Stimulated activated CD8-positive, alpha-beta memory T cell treated with anti-CD3 and anti-CD28 coated beads, Interleukin-12 subunit alpha, Interleukin-12 subunit beta, amount 100 ng/mL, for 4 hours (primary cell): ENCODE data around the gene LHX3.
"Not testable (repeated sequence)": the region's sequence is repeated elsewhere in the genome, so short reads cannot be mapped to it uniquely, and the experiment has no call there.

Experiments used
- DNase-seq: peaks from one replicate; pipeline ENCODE4 v3.0.0-alpha.2; 2020; ENCODE audit warnings: low read depth

LHX3 gene

DNA sequence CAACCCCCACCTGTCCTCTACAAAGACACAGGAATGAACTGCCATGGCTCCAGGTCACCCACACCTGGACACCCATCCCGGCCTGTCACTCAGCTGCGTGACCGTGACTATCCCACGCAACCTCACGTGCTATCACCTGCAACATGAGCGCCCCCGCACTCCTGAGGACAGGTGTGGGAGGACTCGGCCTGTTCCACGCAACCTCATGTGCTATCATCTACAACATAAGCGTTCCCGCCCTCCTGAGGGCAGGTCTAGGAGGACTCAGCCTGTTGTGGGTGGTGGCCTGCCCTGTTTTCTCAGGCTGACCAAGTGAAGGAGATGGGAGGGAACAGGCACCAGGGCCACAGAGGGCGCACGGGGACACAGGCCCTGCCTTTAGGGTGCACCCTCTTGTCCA is 36.6 kb upstream of the LHX3 start:
- DNase-seq: no peak

DNA sequence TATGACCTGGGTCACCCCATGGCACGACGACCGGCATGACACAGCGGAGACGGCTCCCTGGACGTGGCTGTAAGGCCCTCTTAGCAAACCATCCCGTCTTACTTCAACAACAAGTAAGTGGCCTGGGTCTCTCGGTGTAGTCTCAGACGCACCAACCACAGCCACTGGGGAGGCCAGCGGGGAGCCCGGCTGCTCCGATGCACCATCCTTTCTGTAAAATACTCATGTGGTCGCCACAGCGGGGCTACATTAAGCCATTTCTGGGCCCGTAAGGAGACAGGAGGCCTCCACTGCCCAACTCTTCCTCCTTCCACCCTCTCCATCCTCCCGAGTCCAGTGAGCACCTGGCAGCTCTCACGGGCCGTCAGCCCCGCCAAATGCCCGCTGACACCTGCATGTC is 36.0 kb upstream of the LHX3 start:
- no peak for DNase-seq

DNA sequence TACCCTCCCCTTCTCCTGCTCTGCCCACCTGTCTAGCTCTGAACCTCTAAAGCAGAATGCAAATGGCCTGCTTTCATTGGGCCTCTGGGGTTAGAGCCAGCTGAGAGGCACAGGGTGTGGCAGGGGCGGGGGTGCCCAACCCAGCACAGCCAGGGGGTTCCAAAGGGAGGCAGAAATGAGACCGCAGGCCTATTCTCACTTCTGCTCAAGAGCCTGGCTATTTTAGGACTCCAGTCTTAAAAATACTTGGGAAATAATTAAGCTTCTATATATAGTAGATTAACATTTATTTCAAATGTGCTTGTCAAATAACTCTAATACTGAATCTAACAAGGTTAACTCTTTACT is 35.0 kb upstream of the LHX3 start:
- DNase-seq: no peak

DNA sequence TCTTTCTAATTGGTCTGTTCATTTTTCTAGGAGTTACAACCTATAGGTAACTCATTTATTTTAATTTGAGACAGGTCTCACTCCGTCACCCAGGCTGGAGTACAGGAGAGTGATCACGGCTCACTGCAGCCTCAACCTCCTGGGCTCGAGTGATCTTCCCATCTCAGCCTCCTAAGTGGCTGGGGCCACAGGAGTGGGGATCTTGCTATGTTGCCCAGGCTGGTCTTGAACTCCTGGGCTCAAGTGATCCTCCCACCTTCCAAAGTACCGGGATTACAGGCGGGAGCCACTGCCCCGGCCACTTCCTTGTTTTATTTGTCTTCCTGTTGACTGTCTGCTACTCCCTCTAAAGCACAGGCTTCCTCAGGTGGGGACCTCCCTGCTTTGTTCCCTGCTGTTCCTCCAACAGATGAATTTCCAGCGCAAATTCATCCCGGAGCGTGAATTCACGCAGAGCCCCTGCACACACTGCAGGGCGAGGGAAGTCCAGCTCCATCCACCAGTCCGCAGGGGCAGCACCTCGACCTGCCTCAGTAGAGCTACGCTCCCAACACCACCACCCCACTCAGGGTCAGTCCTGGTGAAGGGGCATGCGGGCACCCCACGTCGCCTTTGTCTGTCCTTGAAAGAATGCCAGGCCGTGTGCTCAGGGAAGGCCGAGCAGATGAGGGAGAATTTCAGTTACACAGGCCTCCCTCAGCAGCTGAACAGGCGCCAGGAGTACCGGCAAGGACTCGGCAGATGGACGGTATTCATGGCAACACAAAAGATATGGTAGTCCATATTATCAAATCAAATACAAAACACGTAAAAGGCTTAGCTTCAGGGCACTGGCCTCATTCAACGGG is 34.4 kb upstream of the LHX3 start:
- DNase-seq: no peak

DNA sequence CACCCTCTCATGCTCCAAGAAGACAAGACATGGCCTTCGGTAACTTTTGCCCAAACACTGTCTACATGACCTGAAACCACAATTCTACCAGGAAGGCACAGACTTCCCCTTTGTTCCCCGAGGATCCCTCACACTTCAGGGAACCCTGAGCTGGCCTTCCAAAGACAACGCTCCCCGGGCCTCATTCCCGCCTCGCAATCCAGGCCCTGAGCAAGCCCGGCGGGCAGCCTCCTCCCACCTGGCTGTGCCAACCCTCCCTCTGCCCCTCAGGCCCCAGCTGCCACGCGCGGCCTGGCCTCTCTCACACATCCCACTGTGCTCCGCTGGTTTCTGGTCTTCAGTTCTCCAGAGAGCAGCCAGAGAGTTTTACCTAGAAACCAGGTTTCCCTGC is 33.4 kb upstream of the LHX3 start:
- DNase-seq: no peak

DNA sequence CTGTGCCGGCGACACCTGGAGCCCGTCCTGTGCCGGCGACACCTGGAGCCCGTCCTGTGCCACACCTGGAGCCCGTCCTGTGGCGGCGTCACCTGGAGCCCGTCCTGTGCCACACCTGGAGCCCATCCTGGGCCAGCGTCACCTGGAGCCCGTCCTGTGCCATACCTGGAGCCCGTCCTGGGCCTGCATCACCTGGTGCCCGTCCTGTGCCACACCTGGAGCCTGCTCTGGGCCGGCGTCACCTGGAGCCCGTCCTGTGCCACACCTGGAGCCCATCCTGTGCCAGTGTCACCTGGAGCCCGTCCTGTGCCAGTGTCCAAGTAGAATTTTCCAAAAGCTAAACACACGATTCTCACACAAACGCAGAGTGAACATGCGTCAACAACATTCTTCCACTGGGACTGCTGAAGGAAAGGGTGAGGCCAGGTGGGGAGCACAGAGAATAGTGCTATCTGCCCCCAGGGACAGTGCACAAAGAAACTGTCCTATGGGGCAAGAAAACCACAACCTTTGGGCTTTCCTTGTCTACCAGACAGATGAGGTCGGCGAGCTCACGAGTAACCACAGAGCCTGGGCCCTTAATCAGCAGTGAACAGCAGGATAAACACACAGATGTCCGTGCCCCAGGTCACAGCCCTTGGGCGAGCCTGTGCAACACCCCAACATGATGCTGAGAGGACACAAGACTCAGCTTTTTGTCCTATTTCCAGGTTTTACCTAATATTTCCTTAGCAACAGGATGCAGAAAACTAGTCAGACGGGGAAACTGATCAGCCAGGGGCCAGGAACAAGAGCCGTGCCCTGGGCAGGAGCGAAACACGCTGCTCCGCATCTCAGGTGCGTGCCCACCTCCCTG is 32.8 kb upstream of the LHX3 start:
- DNase-seq: no peak

DNA sequence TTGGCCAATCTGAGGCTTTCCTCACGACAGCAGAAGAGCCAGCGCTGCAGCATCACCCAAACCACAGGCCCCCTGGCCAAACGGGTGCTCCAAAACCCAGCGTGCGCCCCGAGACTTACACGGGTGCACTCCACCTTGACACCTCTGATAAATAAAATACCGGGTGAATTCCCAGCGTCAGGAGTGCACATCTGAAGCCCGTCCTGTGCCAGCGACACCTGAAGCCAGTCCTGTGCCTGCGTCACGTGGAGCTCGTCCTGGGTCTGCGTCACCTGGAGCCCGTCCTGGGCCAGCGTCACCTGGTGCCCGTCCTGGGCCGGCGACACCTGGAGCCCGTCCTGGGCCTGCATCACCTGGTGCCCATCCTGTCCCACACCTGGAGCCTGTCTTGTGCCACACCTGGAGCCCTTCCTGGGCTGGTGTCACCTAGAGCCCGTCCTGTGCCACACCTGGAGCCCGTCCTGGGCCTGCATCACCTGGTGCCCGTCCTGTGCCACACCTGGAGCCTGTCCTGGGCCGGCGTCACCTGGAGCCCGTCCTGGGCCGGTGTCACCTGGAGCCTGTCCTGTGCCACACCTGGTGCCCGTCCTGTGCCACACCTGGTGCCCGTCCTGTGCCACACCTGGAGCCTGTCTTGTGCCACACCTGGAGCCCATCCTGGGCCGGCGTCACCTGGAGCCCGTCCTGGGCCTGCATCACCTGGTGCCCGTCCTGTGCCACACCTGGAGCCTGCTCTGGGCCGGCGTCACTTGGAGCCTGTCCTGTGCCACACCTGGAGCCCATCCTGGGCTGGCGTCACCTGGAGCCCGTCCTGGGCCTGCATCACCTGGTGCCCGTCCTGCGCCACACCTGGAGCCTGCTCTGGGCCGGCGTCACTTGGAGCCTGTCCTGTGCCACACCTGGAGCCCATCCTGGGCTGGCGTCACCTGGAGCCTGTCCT is 31.8 kb upstream of the LHX3 start:
- not testable (repeated sequence) for DNase-seq

DNA sequence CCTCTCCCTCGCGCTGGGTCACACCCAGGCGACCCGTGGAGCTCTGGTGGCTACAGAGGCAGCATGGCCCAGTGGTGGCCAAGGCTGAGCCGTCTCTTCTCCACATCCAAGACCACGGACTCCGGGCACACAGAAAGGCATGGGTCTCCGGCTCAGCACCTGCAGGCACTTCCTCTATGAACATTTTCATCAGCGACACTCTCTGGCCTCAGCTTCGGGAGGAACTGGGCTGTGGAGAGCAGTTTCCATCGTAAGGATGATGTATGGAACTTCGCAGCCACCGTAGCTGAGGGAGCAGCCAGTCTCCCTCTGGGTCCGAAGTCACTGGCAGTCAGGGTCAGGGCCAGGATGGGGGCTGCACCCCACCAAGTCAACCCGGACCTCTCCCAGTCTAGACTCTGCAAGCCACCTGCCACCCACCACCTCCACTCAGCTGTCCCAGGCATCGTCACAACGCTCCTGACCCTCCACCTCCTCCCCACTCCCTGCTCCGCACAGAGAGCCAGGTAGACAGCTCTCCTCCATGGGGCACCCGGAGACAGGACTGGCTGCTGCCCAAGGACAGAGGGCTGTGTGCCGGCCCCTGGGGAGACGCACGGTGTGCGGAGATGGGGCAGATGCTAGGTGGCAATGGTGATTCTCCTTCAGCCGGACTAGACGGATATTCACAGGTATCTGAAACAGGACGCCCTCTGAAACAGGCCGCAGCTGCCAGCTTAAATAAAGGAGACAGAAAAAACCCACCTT is 31.0 kb upstream of the LHX3 start:
- DNase-seq: no peak

DNA sequence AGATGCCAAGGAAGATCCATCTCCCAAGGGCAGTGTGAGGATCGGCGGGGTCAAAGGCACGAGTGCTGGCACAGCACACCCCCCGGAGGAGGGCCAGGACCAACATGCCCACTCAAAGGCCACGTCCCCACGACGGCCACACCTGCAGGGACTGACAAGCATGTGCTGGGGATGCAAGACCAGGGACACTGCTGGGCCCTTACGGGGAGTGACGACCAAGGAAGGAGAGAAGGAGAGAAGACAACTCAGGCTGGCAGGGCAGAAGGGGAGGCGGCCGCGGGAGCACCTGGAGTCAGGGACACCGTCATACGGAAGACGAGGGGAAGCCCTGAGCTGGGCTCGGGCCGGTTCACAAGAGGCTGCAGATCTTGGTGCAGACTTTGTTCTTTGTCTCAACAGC is 30.2 kb upstream of the LHX3 start:
- DNase-seq: no peak

DNA sequence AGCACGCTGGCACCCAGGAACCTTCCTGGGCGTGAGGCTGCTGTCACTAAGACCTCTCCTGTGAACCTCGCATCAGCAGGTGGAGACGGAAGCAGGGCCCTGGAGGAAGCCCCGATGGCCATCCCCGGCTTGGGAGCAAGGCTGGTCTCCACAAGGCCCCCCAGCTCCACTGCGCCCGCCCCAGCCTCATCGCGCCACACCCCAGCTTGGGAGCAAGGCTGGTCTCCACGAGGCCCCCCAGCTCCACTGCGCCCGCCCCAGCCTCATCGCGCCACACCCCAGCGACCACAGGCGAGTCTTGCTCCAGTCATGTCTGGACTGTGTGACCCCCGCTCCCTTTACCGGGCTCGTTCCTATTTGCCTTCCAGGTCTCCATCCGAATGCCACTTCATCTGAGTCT is 29.7 kb upstream of the LHX3 start:
- DNase-seq: no peak

DNA sequence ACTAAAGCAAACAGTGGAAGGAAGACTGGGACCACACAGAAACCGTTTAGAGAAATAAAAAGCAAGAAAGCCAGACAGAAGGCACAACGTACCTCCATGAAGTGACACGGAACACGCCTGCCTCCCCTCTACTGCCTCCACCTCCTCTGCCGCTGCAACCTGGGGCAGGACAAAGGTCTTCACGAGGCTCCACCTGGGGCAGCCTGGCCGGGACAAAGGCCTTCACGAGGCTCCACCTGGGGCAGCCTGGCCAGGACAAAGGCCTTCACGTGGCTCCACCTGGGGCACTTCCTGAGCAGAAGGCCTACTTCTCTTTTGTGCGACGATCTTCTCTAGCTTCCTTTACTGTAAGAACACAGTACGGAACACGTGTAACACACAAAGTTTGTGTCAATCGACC is 28.9 kb upstream of the LHX3 start:
- no peak for DNase-seq

DNA sequence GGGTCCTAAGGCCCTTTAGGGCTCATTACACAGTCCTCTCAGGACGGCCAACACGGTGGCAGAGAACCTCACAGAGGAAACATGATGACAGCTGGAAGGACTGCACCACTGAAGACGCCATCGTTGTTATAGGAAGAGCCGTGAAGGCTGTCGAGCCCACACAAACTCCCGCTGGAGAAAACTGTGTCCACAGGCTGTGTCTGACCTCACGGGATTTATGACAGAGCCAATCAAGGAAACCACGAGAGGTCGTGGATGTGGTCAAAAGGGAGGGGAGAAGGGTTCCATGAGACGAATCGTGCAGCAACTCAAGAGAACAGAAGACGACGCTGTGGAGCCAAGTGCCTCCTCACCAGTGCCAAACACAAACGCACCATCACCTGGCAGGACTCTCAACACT is 28.5 kb upstream of the LHX3 start:
- DNase-seq: no peak

DNA sequence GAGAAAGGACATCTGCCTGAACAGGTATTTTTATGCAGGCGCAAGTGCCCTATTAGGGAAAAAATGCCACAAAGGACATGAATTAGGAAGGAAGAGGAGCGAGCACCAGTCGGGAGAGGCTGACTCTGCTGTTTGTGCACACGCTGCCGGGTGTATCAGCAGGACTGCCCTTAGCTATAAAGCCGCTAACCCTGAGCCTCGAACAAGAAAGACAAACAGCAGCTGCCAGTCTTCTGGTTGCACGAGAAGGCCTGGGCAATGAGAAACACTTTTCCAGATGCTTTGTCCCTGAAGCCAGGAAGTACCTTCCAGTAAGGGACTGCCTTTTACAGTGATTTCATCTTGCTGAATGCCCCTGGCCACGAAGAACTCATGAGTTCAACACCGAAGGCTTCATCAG is 28.0 kb upstream of the LHX3 start:
- no peak for DNase-seq

DNA sequence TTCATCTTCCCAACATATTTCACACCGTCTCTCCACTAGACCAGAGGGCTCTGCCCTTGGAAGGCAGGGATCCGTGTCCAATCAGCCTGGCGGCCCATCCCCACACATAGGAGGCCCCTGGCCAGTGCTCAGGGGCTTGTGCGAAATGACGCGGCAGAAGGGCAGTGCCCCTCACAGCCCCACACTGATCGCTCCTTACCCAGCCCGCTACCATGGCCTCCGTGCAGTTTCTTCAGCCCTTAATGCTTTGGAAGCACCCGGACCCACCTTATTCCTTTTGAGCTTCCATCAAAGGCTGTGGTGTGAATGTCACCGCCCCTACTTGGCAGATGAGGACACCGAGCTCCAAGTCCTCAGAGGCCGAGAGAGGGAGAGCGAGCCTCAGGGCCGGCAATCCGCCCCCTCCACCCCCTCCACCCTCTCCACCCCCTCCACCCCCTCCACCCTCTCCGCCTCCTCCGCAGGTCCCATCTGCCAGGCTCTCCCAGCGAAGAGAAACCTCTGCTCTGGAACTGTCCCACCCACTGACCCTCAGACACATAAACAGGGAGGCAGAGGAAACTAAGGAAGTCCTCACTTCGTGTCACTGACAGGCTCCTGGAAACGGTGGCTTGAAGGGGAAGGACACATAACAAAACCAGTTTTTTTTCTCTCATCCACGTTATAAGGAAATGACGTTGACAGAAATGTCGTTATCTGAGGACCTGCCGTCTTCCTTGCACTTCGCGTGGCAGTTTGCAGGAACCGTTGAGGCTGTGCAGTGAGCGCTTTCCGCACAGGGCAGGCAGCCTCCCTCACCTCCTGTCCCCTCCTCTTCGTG is 26.8 kb upstream of the LHX3 start:
- DNase-seq: no peak

DNA sequence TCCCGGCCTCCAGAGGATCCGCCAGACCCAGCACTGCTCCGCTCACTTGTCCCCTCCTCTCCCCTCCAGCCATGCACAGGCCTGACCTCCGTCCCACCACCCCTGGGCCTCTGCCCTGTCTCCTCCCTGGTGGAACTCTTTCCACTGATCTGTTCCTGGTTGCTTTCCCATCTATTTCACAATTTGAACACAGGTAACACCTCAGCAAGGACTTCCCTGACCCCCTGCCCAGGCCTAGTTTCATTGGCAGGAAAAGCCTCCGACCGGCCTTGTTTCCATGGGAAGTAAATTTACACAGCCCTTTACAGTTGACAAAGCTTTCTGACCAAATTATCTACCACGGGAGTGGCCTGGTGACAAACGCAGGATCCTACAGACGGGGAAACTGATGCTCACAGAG is 25.8 kb upstream of the LHX3 start:
- no peak for DNase-seq

DNA sequence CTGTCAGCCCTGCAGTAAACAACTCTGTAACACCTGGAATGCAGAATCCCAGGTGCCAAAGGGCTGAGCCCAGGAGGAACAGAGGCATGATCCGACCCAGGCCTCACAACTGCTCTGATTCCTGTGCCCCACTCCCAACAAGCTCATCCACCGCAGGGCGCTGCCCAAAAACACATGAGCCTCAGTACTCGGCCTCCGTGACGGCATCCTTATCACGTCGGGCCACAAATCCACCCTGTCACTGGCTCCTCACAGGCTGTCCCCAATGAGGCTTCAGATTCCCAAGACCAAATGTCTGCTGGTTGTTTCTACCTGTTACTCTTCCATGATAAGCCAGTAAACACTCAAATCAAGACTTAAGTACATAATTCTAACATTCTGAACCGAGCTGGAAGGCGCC is 25.4 kb upstream of the LHX3 start:
- no peak for DNase-seq

DNA sequence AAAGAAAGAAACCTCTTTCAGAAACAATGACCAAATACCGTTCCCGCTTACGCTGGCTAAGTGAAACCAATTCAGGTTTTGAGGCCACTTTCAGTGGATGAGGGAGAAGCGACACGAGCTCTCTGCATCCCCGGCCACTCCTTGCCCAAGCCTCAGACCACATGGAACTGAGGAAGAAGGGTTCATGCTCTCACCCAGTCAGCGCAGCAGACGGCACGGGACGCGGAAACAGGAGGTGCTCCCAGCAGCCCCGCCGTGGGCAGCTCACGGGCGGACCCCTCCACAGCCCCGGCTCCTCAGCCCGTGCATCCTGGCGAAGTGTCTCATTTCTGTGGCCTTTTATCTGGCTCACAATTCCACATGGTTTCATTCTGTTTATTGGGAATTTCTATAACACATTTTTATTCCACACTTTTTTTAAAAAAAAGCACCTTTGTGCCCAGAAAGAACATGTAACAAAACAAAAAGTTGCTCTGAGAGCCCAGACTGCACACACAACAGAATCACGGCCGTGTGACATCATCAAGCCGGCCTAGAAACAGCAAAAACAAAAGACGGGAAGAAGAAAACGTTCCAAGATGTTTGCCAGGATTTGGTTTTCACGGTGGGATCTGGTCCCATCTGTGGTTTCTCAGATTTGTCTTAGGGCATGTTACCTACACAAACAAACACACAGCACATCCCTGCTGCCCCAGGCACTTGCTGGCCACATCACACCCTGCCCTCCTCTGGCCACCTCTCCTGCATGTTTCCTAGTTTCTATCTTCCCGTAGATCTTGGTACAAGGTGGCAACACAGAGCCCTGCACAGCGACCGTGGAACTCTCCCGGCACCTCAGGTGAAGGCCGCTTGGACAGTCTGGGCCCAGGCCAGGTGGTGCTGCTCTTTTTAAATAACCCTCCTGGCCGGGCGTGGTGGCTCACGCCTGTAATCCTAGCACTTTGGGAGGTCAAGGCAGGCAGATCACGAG is 24.5 kb upstream of the LHX3 start:
- no peak for DNase-seq

DNA sequence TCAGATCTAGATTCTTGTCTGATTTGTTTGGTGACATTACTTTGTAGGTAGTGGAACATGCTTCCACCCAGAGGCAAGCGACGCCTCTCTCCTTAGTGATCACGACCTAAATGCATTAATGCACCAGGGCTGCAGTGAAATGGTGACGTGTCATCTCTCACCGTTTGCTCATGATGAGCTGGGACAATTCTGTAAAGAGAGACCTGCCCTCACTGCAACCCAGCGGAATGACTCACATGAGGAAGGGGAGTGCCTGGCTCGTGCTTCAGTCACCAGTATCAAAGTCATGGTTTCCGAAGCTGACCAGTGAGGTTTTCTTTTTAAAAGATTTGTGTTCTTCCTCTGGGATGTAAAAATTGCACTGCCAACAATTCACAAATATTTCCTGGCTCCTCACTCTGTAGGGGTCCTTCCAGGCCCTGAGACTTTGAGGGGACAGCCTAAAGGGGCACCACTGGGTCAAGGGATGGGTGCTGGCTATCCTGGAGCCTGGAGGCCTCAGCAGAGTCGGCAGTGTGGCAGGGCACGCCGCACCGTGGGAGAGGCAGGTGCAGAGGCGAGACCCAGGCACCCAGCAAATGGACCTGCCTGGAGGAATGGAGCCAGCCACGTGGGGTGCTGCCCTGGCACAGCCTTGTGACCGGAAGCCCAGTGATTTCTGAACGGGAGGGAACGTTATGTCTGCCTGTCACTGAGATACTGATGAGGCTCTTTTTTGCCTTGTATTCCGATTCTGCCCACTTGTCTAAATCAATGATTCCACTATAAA is 23.4 kb upstream of the LHX3 start:
- DNase-seq: no peak
